PC-3 (cell line): ENCODE measurements around the gene CNTN1. TPM values are rescaled to one million over a fixed set of nuclear protein-coding genes. Genes with fewer than 3 reads are reported as not detected.

ENCODE experiments used
- ATAC-seq: fragments of 200-7000 bp; cut with Tn5 transposase; 2 replicates; pipeline ENCODE4 v1.9.1; 2020; ENCODE audit warnings: mild to moderate bottlenecking, moderate library complexity
- BruUV-seq: library from RNA; stranded (reverse); fragments of 400-500 nt; replicated peaks from 2 replicates; lab custom pipeline; 2021; lab: Mats Ljungman, UMichigan
- CTCF ChIA-PET: fragments of 300-600 bp; sonication (Branson Sonifier 250); formaldehyde crosslinking; loops from one replicate; lab custom pipeline; 2022; ENCODE audit warnings: antibody characterized with exemption; lab: Charles Lee
- POLR2A ChIA-PET: fragments of 300-600 bp; sonication (Branson Sonifier 250); formaldehyde crosslinking; loops from one replicate; lab custom pipeline; 2022; ENCODE audit warnings: antibody characterized with exemption; ENCODE audit not compliant: unreplicated experiment; lab: Charles Lee
- DNase-seq: peaks from one replicate; pipeline ENCODE4 v3.0.0-alpha.2; 2015
- H2AFZ ChIP-seq: fragments of 300-600 bp; sonication (generic); 2 replicates; pipeline ENCODE4 v1.6.0; 2016; ENCODE audit warnings: antibody characterized with exemption, low read length
- H3F3A ChIP-seq: fragments of 300-600 bp; sonication (generic); one replicate; pipeline ENCODE4 v1.6.0; 2017; ENCODE audit warnings: antibody characterized with exemption, low read length, control low read depth, mild to moderate bottlenecking; ENCODE audit not compliant: unreplicated experiment
- H3K27ac ChIP-seq: fragments of 300-600 bp; sonication (generic); 2 replicates; pipeline ENCODE4 v1.5.1; 2016; ENCODE audit warnings: mild to moderate bottlenecking, low read length
- H3K27me3 ChIP-seq: fragments of 300-600 bp; sonication (generic); 2 replicates; pipeline ENCODE4 v1.6.1; 2016; ENCODE audit warnings: low read length, mixed read lengths
- H3K36me3 ChIP-seq: fragments of 300-600 bp; sonication (generic); 2 replicates; pipeline ENCODE4 v1.6.1; 2016; ENCODE audit warnings: low read depth, mixed run types, low read length, mixed read lengths
- H3K4me1 ChIP-seq: fragments of 300-600 bp; sonication (generic); 2 replicates; pipeline ENCODE4 v1.5.1; 2016; ENCODE audit warnings: low read length; ENCODE audit not compliant: insufficient read depth
- H3K4me2 ChIP-seq: fragments of 300-600 bp; sonication (generic); 2 replicates; pipeline ENCODE4 v1.6.0; 2016; ENCODE audit warnings: low read length
- H3K4me3 ChIP-seq: fragments of 300-600 bp; sonication (generic); 2 replicates; pipeline ENCODE4 v1.5.1; 2016; ENCODE audit warnings: mild to moderate bottlenecking, low read length, mixed read lengths
- H3K79me2 ChIP-seq: fragments of 300-600 bp; sonication (generic); 2 replicates; pipeline ENCODE4 v1.6.1; 2017; ENCODE audit warnings: low read length, mixed read lengths
- H3K9ac ChIP-seq: fragments of 300-600 bp; sonication (generic); 2 replicates; pipeline ENCODE4 v1.6.0; 2016; ENCODE audit warnings: mild to moderate bottlenecking, low read length
- H3K9me2 ChIP-seq: fragments of 300-600 bp; sonication (generic); replicated peaks from 2 replicates; pipeline ENCODE4 v1.6.1; 2016; ENCODE audit warnings: mixed run types, low read length, mixed read lengths
- H3K9me3 ChIP-seq: fragments of 300-600 bp; sonication (generic); 2 replicates; pipeline ENCODE4 v1.6.1; 2016; ENCODE audit warnings: low read length, mixed read lengths
- H4K20me1 ChIP-seq: fragments of 300-600 bp; sonication (generic); 2 replicates; pipeline ENCODE4 v1.6.1; 2016; ENCODE audit warnings: low read length, mixed read lengths
- EZH2 ChIP-seq: fragments of 300-600 bp; sonication (generic); IDR thresholded peaks from one replicate; pipeline ENCODE4 v1.6.1; 2017; ENCODE audit warnings: antibody characterized with exemption, mild to moderate bottlenecking, low read length; ENCODE audit not compliant: unreplicated experiment
- EZH2phosphoT487 ChIP-seq: fragments of 300-600 bp; sonication (generic); IDR thresholded peaks from 2 replicates; pipeline ENCODE4 v1.6.1; 2018; ENCODE audit warnings: mild to moderate bottlenecking, antibody characterized with exemption, low read length, borderline replicate concordance
- intact Hi-C: fragments of 100-400 bp; cut with micrococcal nuclease; formaldehyde crosslinking; loops from 2 replicates; pipeline ENCODE4 v1.9.0; 2023
- total RNA-seq: library from RNA; depleted of rRNA; stranded (reverse); fragments of >200 nt; gene quantifications from 2 replicates; pipeline ENCODE4 v1.2.3, GENCODE V29; 2014
- TF ChIP-seq, protein P1 (sequence below): fragments of 300-600 bp; sonication (generic); conservative IDR thresholded peaks from 2 replicates; pipeline ENCODE4 v1.5.1; 2017; ENCODE audit warnings: antibody characterized with exemption, low read depth, mild to moderate bottlenecking, low read length

Gene CNTN1
- total RNA-seq, 1 experiment from 2014 or later = not detected

DNA sequence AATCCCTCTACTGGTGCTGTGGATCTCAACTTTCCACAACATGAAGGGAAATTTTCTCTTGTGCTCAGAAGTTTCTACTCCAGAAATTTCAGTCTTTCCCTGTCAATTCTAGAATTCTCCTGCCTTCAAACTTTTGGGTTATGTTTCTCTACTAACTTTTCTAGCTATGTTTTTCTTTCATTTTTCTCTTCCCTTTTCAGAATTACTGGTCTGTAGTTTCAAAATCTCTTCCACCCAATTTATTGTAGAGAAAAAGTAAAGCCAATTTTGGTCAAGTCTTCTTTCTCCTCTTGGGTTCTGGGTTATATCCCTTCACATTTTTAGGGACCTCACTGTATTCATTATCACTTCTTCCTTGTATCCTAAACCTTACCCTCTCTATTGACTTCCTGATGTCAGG, 18.9 kb downstream of the CNTN1 start:
- no peaks in the 10 kb centered on the region for H3K9me3 ChIP-seq
- intact Hi-C loops = no loop called here
- H3K4me3 ChIP-seq = no peak overlapping the region
- H4K20me1 ChIP-seq = no peaks in the 10 kb centered on the region
- ChIA-PET POLR2A (no interaction called here), CTCF (no interaction called here)
- no peaks in the 10 kb centered on the region for H3F3A ChIP-seq
- H2AFZ ChIP-seq = no peak overlapping the region
- no peaks in the 10 kb centered on the region for H3K36me3 ChIP-seq
- no peak overlapping the region for H3K4me2 ChIP-seq
- TF ChIP-seq, protein P1, sequence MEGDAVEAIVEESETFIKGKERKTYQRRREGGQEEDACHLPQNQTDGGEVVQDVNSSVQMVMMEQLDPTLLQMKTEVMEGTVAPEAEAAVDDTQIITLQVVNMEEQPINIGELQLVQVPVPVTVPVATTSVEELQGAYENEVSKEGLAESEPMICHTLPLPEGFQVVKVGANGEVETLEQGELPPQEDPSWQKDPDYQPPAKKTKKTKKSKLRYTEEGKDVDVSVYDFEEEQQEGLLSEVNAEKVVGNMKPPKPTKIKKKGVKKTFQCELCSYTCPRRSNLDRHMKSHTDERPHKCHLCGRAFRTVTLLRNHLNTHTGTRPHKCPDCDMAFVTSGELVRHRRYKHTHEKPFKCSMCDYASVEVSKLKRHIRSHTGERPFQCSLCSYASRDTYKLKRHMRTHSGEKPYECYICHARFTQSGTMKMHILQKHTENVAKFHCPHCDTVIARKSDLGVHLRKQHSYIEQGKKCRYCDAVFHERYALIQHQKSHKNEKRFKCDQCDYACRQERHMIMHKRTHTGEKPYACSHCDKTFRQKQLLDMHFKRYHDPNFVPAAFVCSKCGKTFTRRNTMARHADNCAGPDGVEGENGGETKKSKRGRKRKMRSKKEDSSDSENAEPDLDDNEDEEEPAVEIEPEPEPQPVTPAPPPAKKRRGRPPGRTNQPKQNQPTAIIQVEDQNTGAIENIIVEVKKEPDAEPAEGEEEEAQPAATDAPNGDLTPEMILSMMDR = no peak
- TF ChIP-seq EZH2phosphoT487 (no peak), EZH2 (no peak)
- H3K79me2 ChIP-seq = no peaks in the 10 kb centered on the region
- ATAC-seq (no peak), DNase-seq (no peak)
- no peak overlapping the region for H3K9ac ChIP-seq
- H3K27me3 ChIP-seq = 0 out of 2 replicates have a peak, but pooled peaks cover 7% of the 10 kb centered on the region
- H3K4me1 ChIP-seq = no peaks in the 10 kb centered on the region
- no peaks in the 10 kb centered on the region for H3K9me2 ChIP-seq
- no peak overlapping the region for H3K27ac ChIP-seq
- BruUV-seq = no TSS peak

DNA sequence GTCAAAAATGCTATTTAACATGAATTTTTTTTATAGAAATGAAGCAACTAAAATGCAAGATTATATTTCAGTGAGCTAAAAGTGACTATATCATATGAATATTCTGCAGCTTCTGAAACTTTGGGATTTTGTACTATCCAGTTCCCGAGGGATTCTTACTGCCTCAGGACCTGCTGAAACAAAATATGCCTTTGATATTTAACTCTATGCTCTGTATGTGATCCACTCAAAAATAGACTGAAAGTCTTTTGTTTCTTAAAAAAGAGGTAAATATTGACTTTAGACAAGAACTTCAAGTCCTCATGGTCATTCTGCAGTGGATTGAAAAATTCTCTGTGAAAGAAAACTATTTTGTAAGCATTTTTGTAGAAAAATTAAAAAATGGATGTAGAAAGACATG, 22.4 kb downstream of the CNTN1 start:
- no TSS peak for BruUV-seq
- DNase-seq (no peak), ATAC-seq (no peak)
- H3K9me3 ChIP-seq = no peaks in the 10 kb centered on the region
- H3K27me3 ChIP-seq = peaks cover 13% of the 10 kb centered on the region; the same call in 1 of the 2 replicates
- no peaks in the 10 kb centered on the region for H3K4me1 ChIP-seq
- intact Hi-C loops = no loop called here
- H3K9ac ChIP-seq = no peak overlapping the region
- H2AFZ ChIP-seq = no peak overlapping the region
- H3K27ac ChIP-seq = no peak overlapping the region
- ChIA-PET CTCF (no interaction called here), POLR2A (no interaction called here)
- no peaks in the 10 kb centered on the region for H3F3A ChIP-seq
- H3K4me3 ChIP-seq = no peak overlapping the region
- H3K36me3 ChIP-seq = no peaks in the 10 kb centered on the region
- TF ChIP-seq, protein P1 = no peak
- TF ChIP-seq EZH2 (no peak), EZH2phosphoT487 (no peak)
- no peaks in the 10 kb centered on the region for H3K79me2 ChIP-seq
- no peak overlapping the region for H3K4me2 ChIP-seq
- no peaks in the 10 kb centered on the region for H4K20me1 ChIP-seq
- H3K9me2 ChIP-seq = no peaks in the 10 kb centered on the region

DNA sequence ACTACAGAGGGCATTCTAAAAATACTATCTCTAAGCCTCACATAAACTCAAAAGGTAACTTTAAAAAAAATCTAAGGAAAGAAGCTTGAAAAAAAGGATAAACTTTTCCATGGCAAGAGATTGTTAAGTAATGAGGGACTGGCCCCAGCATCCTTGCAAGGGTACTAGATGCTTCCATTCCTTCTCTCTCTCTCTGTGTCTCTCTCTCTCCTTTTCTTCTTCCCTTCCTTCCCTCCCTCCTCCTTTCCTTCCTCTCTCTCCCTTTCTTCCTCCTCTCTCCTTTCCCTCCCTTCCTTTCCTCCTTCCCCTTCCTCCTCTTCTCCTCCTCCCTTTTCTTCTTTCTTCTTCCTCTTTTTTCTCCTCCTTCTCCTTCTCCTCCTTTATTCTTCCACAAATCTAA, 23.8 kb downstream of the CNTN1 start:
- DNase-seq (no peak), ATAC-seq (no peak)
- no peaks in the 10 kb centered on the region for H3K9me3 ChIP-seq
- no peaks in the 10 kb centered on the region for H3K36me3 ChIP-seq
- H3K9ac ChIP-seq = no peak overlapping the region
- ChIA-PET POLR2A (no interaction called here), CTCF (no interaction called here)
- H3K4me1 ChIP-seq = no peaks in the 10 kb centered on the region
- H3K27ac ChIP-seq = no peak overlapping the region
- no peaks in the 10 kb centered on the region for H3F3A ChIP-seq
- no peak for TF ChIP-seq EZH2phosphoT487
- TF ChIP-seq, protein P1 = no peak
- no peak for TF ChIP-seq EZH2
- H2AFZ ChIP-seq = no peak overlapping the region
- intact Hi-C loops = no loop called here
- no peaks in the 10 kb centered on the region for H3K79me2 ChIP-seq
- no peak overlapping the region for H3K4me3 ChIP-seq
- H3K4me2 ChIP-seq = no peak overlapping the region
- H4K20me1 ChIP-seq = no peaks in the 10 kb centered on the region
- no TSS peak for BruUV-seq
- H3K27me3 ChIP-seq = peaks cover 13% of the 10 kb centered on the region; the same call in 1 of the 2 replicates
- H3K9me2 ChIP-seq = no peaks in the 10 kb centered on the region
